ENCODE data around the gene SLC19A3. TPM values are rescaled to one million over a fixed set of nuclear protein-coding genes. Genes with fewer than 3 reads are reported as not detected.

The SLC19A3 gene
- total and polyA plus RNA-seq, 2 experiments from 2014 or later, result 3.5 to 9.1 TPM

DNA sequence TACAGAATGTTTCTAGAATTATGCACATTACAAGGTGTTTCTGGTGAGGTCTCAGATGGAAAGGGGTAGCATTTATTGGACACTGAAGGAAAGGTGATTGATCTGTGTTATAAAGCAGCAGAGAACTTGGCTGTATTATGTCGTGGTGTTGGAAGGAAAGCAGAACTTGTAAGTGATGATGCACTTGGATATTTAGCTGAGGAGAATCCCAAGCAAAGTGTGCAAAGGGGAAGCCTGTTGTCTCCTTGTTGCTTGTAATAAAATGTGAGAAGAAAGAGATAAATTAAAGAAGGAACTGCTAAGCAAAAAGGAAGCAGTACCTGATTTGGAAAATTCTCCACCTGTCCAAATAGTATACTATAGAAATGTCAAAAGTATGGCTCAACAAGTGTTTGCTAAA lies 63.4 kb downstream of the SLC19A3 start (continued):
- no peak for TF ChIP-seq EZH2phosphoT487 (IDR thresholded peaks at IDR 0.05; ENCODE audit: unreplicated experiment)
- TF ChIP-seq, protein P1, sequence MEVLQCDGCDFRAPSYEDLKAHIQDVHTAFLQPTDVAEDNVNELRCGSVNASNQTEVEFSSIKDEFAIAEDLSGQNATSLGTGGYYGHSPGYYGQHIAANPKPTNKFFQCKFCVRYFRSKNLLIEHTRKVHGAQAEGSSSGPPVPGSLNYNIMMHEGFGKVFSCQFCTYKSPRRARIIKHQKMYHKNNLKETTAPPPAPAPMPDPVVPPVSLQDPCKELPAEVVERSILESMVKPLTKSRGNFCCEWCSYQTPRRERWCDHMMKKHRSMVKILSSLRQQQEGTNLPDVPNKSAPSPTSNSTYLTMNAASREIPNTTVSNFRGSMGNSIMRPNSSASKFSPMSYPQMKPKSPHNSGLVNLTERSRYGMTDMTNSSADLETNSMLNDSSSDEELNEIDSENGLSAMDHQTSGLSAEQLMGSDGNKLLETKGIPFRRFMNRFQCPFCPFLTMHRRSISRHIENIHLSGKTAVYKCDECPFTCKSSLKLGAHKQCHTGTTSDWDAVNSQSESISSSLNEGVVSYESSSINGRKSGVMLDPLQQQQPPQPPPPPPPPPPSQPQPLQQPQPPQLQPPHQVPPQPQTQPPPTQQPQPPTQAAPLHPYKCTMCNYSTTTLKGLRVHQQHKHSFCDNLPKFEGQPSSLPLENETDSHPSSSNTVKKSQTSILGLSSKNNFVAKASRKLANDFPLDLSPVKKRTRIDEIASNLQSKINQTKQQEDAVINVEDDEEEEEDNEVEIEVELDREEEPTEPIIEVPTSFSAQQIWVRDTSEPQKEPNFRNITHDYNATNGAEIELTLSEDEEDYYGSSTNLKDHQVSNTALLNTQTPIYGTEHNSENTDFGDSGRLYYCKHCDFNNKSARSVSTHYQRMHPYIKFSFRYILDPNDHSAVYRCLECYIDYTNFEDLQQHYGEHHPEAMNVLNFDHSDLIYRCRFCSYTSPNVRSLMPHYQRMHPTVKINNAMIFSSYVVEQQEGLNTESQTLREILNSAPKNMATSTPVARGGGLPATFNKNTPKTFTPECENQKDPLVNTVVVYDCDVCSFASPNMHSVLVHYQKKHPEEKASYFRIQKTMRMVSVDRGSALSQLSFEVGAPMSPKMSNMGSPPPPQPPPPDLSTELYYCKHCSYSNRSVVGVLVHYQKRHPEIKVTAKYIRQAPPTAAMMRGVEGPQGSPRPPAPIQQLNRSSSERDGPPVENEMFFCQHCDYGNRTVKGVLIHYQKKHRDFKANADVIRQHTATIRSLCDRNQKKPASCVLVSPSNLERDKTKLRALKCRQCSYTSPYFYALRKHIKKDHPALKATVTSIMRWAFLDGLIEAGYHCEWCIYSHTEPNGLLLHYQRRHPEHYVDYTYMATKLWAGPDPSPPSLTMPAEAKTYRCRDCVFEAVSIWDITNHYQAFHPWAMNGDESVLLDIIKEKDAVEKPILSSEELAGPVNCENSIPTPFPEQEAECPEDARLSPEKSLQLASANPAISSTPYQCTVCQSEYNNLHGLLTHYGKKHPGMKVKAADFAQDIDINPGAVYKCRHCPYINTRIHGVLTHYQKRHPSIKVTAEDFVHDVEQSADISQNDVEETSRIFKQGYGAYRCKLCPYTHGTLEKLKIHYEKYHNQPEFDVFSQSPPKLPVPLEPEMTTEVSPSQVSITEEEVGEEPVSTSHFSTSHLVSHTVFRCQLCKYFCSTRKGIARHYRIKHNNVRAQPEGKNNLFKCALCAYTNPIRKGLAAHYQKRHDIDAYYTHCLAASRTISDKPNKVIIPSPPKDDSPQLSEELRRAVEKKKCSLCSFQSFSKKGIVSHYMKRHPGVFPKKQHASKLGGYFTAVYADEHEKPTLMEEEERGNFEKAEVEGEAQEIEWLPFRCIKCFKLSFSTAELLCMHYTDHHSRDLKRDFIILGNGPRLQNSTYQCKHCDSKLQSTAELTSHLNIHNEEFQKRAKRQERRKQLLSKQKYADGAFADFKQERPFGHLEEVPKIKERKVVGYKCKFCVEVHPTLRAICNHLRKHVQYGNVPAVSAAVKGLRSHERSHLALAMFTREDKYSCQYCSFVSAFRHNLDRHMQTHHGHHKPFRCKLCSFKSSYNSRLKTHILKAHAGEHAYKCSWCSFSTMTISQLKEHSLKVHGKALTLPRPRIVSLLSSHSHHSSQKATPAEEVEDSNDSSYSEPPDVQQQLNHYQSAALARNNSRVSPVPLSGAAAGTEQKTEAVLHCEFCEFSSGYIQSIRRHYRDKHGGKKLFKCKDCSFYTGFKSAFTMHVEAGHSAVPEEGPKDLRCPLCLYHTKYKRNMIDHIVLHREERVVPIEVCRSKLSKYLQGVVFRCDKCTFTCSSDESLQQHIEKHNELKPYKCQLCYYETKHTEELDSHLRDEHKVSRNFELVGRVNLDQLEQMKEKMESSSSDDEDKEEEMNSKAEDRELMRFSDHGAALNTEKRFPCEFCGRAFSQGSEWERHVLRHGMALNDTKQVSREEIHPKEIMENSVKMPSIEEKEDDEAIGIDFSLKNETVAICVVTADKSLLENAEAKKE (CRISPR knock-in tag; IDR thresholded peaks at IDR 0.05), result no peak
- no peak for TF ChIP-seq POLR2AphosphoS5 (IDR thresholded peaks at IDR 0.05; ENCODE audit: low read depth)
- no peak for TF ChIP-seq EZH2 (IDR thresholded peaks at IDR 0.05; ENCODE audit: low read depth, unreplicated experiment)
- no peak for TF ChIP-seq ZNF331 (CRISPR knock-in tag; IDR thresholded peaks at IDR 0.05; ENCODE audit: low read depth)

DNA sequence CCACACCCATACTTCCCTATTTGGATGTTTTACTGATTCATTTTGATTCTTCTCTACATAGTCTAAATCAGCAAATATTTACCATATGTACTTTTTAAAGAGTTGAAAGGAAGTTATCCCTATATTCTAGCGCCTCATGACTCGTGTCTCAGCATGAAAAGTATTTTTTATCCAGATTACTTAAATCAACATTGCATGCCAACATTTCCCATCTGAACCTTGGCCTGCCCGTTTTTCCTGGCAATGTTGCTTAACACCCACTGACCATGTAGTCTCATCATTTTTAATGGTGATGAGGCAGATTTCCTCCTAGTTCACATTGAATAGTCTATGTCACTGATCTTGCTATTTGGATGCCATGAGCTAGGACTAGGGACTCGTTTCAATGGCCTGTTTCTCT lies 64.4 kb downstream of the SLC19A3 start:
- H3K79me2 ChIP-seq (replicated peaks; ENCODE audit: insufficient read depth), result no peaks in the 10 kb centered on the region
- H3K36me3 Mint-ChIP-seq (ENCODE audit: low read depth), result no peaks in the 10 kb centered on the region
- no peaks in the 10 kb centered on the region for H3K4me1 ChIP-seq (ENCODE audit: insufficient read depth)
- no peak overlapping the region for H3K4me2 ChIP-seq
- no peak overlapping the region for H3K4me3 Mint-ChIP-seq
- no peaks in the 10 kb centered on the region for H3K27me3 Mint-ChIP-seq (ENCODE audit: insufficient read depth, low read depth, poor library complexity)
- no peaks in the 10 kb centered on the region for H3K4me1 Mint-ChIP-seq
- no peaks in the 10 kb centered on the region for H3K36me3 ChIP-seq (ENCODE audit: insufficient read depth)
- no peak overlapping the region for H2AFZ ChIP-seq
- no peak overlapping the region for H3K27ac ChIP-seq (ENCODE audit: low read depth)
- no peak overlapping the region for H3K27ac Mint-ChIP-seq
- ATAC-seq (no peak), DNase-seq (ENCODE audit: low spot score) (no peak)
- H3K4me3 ChIP-seq, result no peak overlapping the region
- no peaks in the 10 kb centered on the region for H3K9me3 Mint-ChIP-seq
- no peaks in the 10 kb centered on the region for H3K9me2 ChIP-seq (ENCODE audit: insufficient read depth)
- no peaks in the 10 kb centered on the region for H3F3A ChIP-seq (replicated peaks; ENCODE audit: low read depth)
- H3K27me3 ChIP-seq (ENCODE audit: insufficient read depth), result no peaks in the 10 kb centered on the region
- H4K20me1 ChIP-seq (replicated peaks; ENCODE audit: insufficient read depth), result no peaks in the 10 kb centered on the region
- TF ChIP-seq STAT1 (IDR thresholded peaks at IDR 0.05; ENCODE audit: unreplicated experiment) (no peak), JUNB (IDR thresholded peaks at IDR 0.05; ENCODE audit: unreplicated experiment) (no peak), ZNF331 (CRISPR knock-in tag; IDR thresholded peaks at IDR 0.05; ENCODE audit: low read depth) (no peak), EZH2 (IDR thresholded peaks at IDR 0.05; ENCODE audit: low read depth, unreplicated experiment) (no peak), EZH2phosphoT487 (IDR thresholded peaks at IDR 0.05; ENCODE audit: unreplicated experiment) (no peak), NANOG (IDR thresholded peaks at IDR 0.05; ENCODE audit: borderline replicate concordance) (no peak)
- TF ChIP-seq, protein P1 (CRISPR knock-in tag; IDR thresholded peaks at IDR 0.05), result no peak
- TF ChIP-seq, protein P2, sequence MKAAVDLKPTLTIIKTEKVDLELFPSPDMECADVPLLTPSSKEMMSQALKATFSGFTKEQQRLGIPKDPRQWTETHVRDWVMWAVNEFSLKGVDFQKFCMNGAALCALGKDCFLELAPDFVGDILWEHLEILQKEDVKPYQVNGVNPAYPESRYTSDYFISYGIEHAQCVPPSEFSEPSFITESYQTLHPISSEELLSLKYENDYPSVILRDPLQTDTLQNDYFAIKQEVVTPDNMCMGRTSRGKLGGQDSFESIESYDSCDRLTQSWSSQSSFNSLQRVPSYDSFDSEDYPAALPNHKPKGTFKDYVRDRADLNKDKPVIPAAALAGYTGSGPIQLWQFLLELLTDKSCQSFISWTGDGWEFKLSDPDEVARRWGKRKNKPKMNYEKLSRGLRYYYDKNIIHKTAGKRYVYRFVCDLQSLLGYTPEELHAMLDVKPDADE (IDR thresholded peaks at IDR 0.05), result no peak
